Activated gamma-delta T cell (primary cell): ENCODE measurements around the gene PTBP2.

Source experiments
- DNase-seq: peaks from one replicate; lab custom pipeline; 2025; lab: John Stamatoyannopoulos, UW
- total RNA-seq, 2 donors: gene quantifications; one replicate each; lab custom pipeline; 2026; lab: John Stamatoyannopoulos, UW

Gene PTBP2
- 54.4 to 70.6 reads per million in 2 donors for total RNA-seq

- DNase-seq: peak; percentile 62
Measured at GRCh38 chr1:96721416-96722160, at the start of gene PTBP2. Gene PTBP2, plus strand, starts transcription at chr1:96721784. Its CDS starts 81 bp downstream, at chr1:96721865.

- DNase-seq: no peak
Measured at GRCh38 chr1:96674915-96675314, 46.7 kb upstream of the PTBP2 start.

GRCh38 chr1:96682056-96682455 lies 39.5 kb upstream of the PTBP2 start:
- no peak for DNase-seq

GRCh38 chr1:96683931-96684330 lies 37.7 kb upstream of the PTBP2 start:
- no peak for DNase-seq

GRCh38 chr1:96684744-96685143 lies 36.8 kb upstream of the PTBP2 start:
- no peak for DNase-seq

GRCh38 chr1:96688767-96689166 lies 32.8 kb upstream of the PTBP2 start:
- DNase-seq: no peak

- DNase-seq: no peak
Measured at GRCh38 chr1:96695954-96696353, 25.6 kb upstream of the PTBP2 start.

- DNase-seq: no peak
Measured at GRCh38 chr1:96698342-96698983, 23.1 kb upstream of the PTBP2 start.

- no peak for DNase-seq
Measured at GRCh38 chr1:96703186-96703585, 18.4 kb upstream of the PTBP2 start.

- DNase-seq: no peak
Measured at GRCh38 chr1:96707023-96707422, 14.6 kb upstream of the PTBP2 start.

GRCh38 chr1:96708482-96708881 lies 13.1 kb upstream of the PTBP2 start:
- no peak for DNase-seq

- no peak for DNase-seq
Measured at GRCh38 chr1:96710708-96711477, 10.7 kb upstream of the PTBP2 start.

- DNase-seq: no peak
Measured at GRCh38 chr1:96713649-96714048, 7.9 kb upstream of the PTBP2 start.

- no peak for DNase-seq
Measured at GRCh38 chr1:96714881-96715280, 6.7 kb upstream of the PTBP2 start.

- no peak for DNase-seq
Measured at GRCh38 chr1:96715482-96715881, 6.1 kb upstream of the PTBP2 start.

- DNase-seq: no peak
Measured at GRCh38 chr1:96721053-96721415, 550 bp upstream of the PTBP2 start.

GRCh38 chr1:96722161-96722922 lies 758 bp downstream of the PTBP2 start:
- peak; percentile 23 for DNase-seq

- no peak for DNase-seq
Measured at GRCh38 chr1:96722958-96723357, 1.4 kb downstream of the PTBP2 start.

GRCh38 chr1:96723377-96723776 lies 1.8 kb downstream of the PTBP2 start:
- no peak for DNase-seq

- no peak for DNase-seq
Measured at GRCh38 chr1:96723936-96724335, 2.4 kb downstream of the PTBP2 start.

- no peak for DNase-seq
Measured at GRCh38 chr1:96727860-96728259, 6.3 kb downstream of the PTBP2 start.
